ENCODE data around the gene SUOX. TPM values are rescaled to one million over a fixed set of nuclear protein-coding genes. Genes with fewer than 3 reads are reported as not detected.
"Not testable (repeated sequence)": the region's sequence is repeated elsewhere in the genome, so short reads cannot be mapped to it uniquely, and the experiment has no call there.

The SUOX gene
- total RNA-seq, 1 donor from 2014 or later: 34.6 TPM

GRCh38 chr12:55978393-55978792 is 18.7 kb upstream of the SUOX start:
- no peaks in the 10 kb centered on the region for H3K9me3 Mint-ChIP-seq
- H3K27me3 Mint-ChIP-seq: no peaks in the 10 kb centered on the region
- H3K27ac Mint-ChIP-seq: no peak overlapping the region
- DNase-seq (ENCODE audit: extremely low spot score, unreplicated experiment): no peak
- H3K4me3 Mint-ChIP-seq: peak overlapping the region; percentile 7
- TF ChIP-seq CTCF (conservative IDR thresholded peaks at IDR 0.05): no peak
- peaks cover 11% of the 10 kb centered on the region for H3K4me1 Mint-ChIP-seq (ENCODE audit: unreplicated experiment)
- peaks cover 33% of the 10 kb centered on the region for H3K36me3 Mint-ChIP-seq

GRCh38 chr12:55979069-55979468 is 18.0 kb upstream of the SUOX start:
- Mint-ChIP-seq H3K27ac (peak overlapping the region; percentile 20), H3K36me3 (peaks cover 37% of the 10 kb centered on the region), H3K9me3 (no peaks in the 10 kb centered on the region), H3K27me3 (no peaks in the 10 kb centered on the region), H3K4me1 (ENCODE audit: unreplicated experiment) (peaks cover 11% of the 10 kb centered on the region), H3K4me3 (no peak overlapping the region)
- DNase-seq (ENCODE audit: extremely low spot score, unreplicated experiment): no peak
- TF ChIP-seq CTCF (conservative IDR thresholded peaks at IDR 0.05): no peak

- H3K27ac Mint-ChIP-seq; H3K4me3 Mint-ChIP-seq; DNase-seq (ENCODE audit: extremely low spot score, unreplicated experiment); H3K9me3 Mint-ChIP-seq; H3K4me1 Mint-ChIP-seq (ENCODE audit: unreplicated experiment); H3K27me3 Mint-ChIP-seq: not testable (repeated sequence)
- H3K36me3 Mint-ChIP-seq: peaks cover 37% of the 10 kb centered on the region
These were observed 15.2 kb upstream of the SUOX start for GRCh38 chr12:55981882-55982281.

GRCh38 chr12:55982319-55982936 is 14.6 kb upstream of the SUOX start:
- Mint-ChIP-seq H3K9me3 (no peaks in the 10 kb centered on the region), H3K4me1 (ENCODE audit: unreplicated experiment) (peaks cover 3% of the 10 kb centered on the region), H3K27me3 (no peaks in the 10 kb centered on the region), H3K27ac (no peak overlapping the region), H3K36me3 (peaks cover 37% of the 10 kb centered on the region), H3K4me3 (no peak overlapping the region)
- TF ChIP-seq CTCF (conservative IDR thresholded peaks at IDR 0.05): no peak
- no peak for DNase-seq (ENCODE audit: extremely low spot score, unreplicated experiment)

- no peaks in the 10 kb centered on the region for H3K4me1 Mint-ChIP-seq (ENCODE audit: unreplicated experiment)
- peaks cover 33% of the 10 kb centered on the region for H3K36me3 Mint-ChIP-seq
- H3K27me3 Mint-ChIP-seq: no peaks in the 10 kb centered on the region
- no peak for DNase-seq (ENCODE audit: extremely low spot score, unreplicated experiment)
- no peak overlapping the region for H3K27ac Mint-ChIP-seq
- no peak overlapping the region for H3K4me3 Mint-ChIP-seq
- TF ChIP-seq CTCF (conservative IDR thresholded peaks at IDR 0.05): no peak
- no peaks in the 10 kb centered on the region for H3K9me3 Mint-ChIP-seq
These were observed 13.7 kb upstream of the SUOX start for GRCh38 chr12:55983232-55983842.

GRCh38 chr12:55984861-55985260 is 12.2 kb upstream of the SUOX start:
- H3K9me3 Mint-ChIP-seq: no peaks in the 10 kb centered on the region
- H3K4me1 Mint-ChIP-seq (ENCODE audit: unreplicated experiment): no peaks in the 10 kb centered on the region
- peaks cover 29% of the 10 kb centered on the region for H3K36me3 Mint-ChIP-seq
- H3K27ac Mint-ChIP-seq: no peak overlapping the region
- no peak overlapping the region for H3K4me3 Mint-ChIP-seq
- no peaks in the 10 kb centered on the region for H3K27me3 Mint-ChIP-seq
- no peak for TF ChIP-seq CTCF (conservative IDR thresholded peaks at IDR 0.05)
- no peak for DNase-seq (ENCODE audit: extremely low spot score, unreplicated experiment)

Data from type B pancreatic cell (in vitro differentiated cells).